NCI-H2029 (cell line): Measurements from ENCODE around the gene MALRD1.
"Not testable (repeated sequence)": the region's sequence is repeated elsewhere in the genome, so short reads cannot be mapped to it uniquely, and the experiment has no call there.

Experiments
- DNase-seq: peaks from one replicate; lab custom pipeline; 2025; lab: John Stamatoyannopoulos, UW

MALRD1 gene

DNA sequence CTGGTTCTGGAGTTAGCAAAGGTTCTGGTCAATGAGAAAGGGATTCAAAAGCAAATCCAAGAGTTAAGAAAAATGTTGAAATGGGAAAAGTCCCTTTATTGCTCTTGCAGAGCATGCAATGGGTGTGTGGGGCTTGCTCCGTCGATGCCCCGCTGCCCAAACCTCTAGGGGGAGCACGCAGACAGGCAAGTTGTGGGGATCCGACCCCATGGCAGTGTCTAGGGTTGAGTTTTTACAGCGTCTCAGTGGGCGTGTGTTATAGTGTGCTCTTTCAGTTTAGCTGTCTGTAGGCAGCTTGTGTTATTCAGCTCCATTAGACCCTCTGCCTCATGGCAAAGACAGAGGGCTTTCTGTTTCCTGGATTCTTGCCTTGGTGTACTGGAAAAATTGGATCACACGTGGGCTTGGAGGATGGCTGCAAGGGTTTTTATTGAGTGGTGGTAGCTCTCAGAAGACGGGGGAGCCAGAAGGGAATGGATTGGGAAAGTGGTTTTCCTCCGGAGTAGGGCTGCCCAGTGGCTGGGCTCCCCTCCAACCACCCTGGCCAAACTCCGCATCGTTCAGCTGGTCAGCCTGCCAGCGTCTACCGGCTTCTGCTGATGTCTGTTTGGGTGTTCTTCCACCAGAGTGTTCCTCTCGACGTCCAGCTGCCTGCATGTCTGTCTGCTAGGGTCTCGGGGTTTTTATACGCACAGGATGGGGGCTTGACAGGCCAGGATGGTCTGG lies 665.4 kb downstream of the MALRD1 start:
- DNase-seq = no peak

DNA sequence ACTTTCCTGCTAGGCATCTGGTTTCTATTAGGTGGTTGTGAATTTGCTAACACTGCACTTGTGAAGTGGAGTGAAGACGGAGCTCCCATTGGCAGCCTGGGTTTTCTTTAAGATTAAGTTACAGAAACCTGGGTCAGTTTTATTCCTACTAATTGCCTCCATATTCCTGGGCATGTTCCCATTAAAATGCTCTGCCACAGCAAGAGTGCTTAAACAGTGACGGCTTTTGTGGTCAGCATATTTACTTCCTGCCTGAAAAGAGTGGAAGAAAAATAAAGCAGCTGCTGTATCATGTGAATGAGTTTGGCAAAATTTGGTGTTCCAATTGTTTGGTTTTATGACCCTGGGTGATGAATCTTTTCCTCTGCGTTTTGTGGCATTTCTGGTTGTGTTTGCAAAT lies 670.7 kb downstream of the MALRD1 start:
- peak; percentile 24 for DNase-seq

DNA sequence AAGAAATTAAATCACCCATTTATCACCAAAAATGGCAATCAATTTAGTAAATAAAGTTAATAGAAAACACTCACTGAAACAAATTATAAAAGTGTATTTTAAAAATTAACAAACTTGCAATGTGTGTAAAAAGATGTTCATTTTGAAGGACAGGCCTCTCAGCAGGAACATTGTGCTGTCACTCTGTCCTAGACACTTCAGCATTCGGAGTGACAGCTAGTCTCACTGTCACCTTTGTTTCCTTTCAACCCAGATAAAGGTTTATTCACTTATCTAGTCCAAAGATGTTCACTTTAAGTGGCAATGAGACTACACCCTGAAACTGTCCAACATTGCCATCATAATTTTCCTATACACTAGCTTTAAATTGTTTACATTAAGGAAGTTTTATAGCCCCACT lies 675.7 kb downstream of the MALRD1 start:
- no peak for DNase-seq

DNA sequence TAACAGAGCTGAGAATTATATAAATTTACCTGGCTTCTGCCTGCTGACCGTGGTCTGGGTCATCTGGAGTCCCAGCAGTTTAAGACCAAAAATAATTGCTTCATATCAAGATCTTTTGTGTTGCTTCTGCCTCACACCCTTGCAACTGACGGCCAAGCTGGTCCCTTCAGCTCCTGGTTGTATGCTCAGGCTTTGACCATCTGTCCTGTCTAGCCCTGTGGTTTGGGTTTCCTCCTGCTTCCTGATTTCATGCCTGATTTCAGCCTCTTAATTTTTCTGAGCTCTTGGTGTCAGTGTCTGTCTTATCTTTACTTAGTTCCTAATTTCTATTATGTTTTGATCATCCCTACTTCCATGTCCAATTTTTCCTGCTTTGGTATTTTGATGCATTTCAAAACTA lies 679.8 kb downstream of the MALRD1 start:
- no peak for DNase-seq

DNA sequence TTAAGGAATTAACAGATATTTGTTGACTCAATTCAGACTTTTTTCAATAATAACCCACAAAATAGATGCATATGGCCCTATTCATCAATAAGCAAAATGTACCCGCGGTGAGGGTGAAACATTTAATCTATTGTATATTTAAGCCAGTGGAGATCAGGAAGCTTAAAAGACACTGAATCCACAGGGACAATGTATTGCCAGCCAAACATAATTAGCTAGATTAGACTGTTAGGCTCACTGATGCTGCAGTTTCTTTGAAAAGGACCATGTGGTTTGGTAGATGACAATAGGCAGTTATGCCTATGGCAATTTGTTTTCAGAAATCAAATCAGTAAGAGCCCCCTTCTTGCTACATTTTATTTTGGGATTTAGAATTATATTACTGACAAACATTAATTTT lies 680.4 kb downstream of the MALRD1 start:
- no peak for DNase-seq

DNA sequence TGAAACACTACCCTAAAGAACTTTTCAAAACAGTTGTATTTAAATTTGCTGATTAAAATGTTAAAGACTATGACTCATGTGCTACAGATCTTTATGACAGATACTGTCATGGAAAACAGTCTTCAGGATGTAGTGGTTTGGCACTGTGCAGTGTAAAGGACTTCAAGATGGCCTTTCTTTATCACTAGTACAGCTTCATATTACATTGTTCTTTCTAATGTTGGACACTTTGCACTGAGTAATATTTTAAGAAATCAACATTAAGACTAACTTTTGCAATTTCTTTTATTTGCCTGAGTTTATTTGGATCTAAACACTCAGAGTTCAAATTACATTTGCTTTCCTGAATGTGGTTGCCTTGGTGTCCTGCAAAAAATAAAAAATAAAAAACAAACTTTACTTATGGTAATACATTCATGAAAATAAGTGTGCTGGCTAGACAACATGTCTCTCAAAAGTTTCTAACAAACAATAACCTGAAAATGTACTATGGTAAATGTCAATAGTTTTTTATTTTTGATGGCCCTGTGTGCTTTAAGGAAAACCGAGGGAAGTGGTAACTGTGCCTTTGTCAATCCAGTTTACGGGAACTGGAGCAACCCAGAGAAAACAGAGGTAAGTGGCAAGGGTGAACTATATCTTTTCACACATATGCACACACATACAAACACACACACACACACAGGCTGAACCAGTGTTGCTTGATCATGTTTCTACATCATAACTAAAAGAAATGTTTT lies 681.7 kb downstream of the MALRD1 start:
- no peak for DNase-seq

GRCh38 chr10:19730907-19731217 lies 682.3 kb downstream of the MALRD1 start:
- no peak for DNase-seq

- DNase-seq = no peak
Observed at GRCh38 chr10:19731560-19731959, 683.0 kb downstream of the MALRD1 start.

- no peak for DNase-seq
Observed at GRCh38 chr10:19738440-19738839, 689.8 kb downstream of the MALRD1 start.

DNA sequence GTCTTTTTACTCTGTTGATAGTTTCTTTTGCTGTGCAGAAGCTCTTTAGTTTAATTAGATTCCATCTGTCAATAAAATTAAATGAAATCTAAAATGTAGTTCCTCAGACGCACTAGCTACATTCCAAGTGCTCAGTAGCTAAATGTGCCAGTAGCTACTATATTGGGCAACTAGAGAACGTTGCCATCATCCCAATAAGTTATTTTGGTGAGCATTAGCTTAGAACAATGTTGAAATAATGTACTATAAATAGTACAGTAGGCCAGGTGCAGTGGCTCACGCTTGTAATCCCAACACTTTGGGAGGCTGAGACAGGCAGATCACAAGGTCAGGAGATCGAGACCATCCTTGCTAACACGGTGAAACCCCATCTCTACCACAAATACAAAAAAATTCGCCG lies 690.6 kb downstream of the MALRD1 start:
- not testable (repeated sequence) for DNase-seq

GRCh38 chr10:19742144-19742543 lies 693.5 kb downstream of the MALRD1 start:
- DNase-seq = not testable (repeated sequence)

- no peak for DNase-seq
Observed at GRCh38 chr10:19745672-19746071, 697.1 kb downstream of the MALRD1 start.

- DNase-seq = no peak
Observed at GRCh38 chr10:19749185-19749729, 700.7 kb downstream of the MALRD1 start.

- no peak for DNase-seq
Observed at GRCh38 chr10:19750972-19751371, 702.4 kb downstream of the MALRD1 start.

- no peak for DNase-seq
Observed at GRCh38 chr10:19756919-19757318, 708.3 kb downstream of the MALRD1 start.

DNA sequence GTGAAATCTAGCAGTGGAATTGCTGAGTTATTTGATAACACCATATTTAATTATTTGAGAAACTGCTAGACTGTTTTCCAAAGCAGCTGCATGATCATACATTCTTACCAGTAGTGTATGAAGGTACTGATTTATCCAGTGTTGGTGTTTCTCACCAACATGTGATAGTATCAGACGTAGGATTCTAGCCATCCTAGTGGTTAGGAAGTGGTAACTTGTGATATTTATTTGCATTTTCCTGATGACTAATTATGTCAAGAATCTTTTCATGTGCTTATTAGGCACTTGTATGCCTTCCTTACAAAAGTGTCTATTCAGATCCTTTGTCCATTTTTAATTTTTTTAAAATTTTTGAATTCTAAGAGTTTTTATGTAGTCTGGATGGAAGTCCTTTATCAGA lies 713.4 kb downstream of the MALRD1 start:
- no peak for DNase-seq

- no peak for DNase-seq
Observed at GRCh38 chr10:19764111-19764510, 715.5 kb downstream of the MALRD1 start.

- DNase-seq = no peak
Observed at GRCh38 chr10:19767876-19768275, 719.3 kb downstream of the MALRD1 start.

- DNase-seq = not testable (repeated sequence)
Observed at GRCh38 chr10:19769826-19770225, 721.2 kb downstream of the MALRD1 start.

DNA sequence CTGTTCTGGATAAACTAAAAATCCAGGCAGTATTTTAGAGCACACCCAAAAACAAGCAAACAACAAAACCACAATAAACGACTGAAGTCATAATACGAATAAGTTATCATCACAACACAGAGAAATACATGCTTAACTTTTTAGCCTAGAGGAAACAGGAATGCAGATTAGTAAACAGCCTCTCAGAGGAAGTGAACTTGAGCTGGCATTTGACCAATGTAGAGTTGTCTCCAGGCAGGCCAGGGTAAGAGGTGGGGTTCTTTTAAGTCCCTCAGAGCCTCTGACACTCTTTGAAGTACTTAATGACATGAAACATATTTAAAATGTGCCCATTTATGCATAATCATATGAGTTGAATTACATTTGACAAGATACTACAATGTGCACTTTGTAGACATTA lies 724.4 kb downstream of the MALRD1 start:
- DNase-seq = no peak

GRCh38 chr10:19775296-19775695 lies 726.7 kb downstream of the MALRD1 start:
- no peak for DNase-seq

DNA sequence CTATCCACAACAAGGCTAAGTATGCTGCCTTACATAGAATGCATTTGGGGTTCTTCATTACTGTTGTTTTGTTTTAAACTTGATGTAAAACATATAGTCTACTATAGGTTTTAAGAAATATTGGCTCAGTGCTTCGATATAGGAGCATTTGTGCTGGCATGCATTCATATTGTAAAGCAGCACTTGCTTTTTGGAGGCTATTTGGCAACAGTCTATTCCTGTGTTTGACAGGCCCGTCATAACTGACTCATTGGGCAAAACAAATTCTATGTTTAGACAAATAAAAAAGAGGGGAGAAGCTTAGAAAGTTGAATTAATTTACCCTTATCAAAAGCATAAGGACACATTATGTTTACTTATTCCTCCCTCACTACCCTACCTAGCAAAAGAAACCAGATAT lies 729.2 kb downstream of the MALRD1 start:
- DNase-seq = no peak

- no peak for DNase-seq
Observed at GRCh38 chr10:19778996-19779395, 730.4 kb downstream of the MALRD1 start.
